Loucy (cell line): ENCODE measurements around the gene C1orf174.

Experiments
- CTCF ChIP-seq: fragments of 200-600 bp; sonication (generic); conservative IDR thresholded peaks from 2 replicates; pipeline ENCODE4 v1.5.1; 2014; ENCODE audit warnings: mild to moderate bottlenecking, antibody characterized with exemption, low read length
- EZH2phosphoT487 ChIP-seq: fragments of 200-600 bp; IDR thresholded peaks from 2 replicates; pipeline ENCODE4 v1.6.1; 2018; ENCODE audit warnings: antibody characterized with exemption, mild to moderate bottlenecking, moderate library complexity, borderline replicate concordance

- no peak for TF ChIP-seq CTCF
- TF ChIP-seq EZH2phosphoT487 = no peak
Observed at GRCh38 chr1:3886691-3887090, 13.4 kb downstream of the C1orf174 start.
